Measurements from ENCODE around the gene MIAT.

Gene MIAT

DNA sequence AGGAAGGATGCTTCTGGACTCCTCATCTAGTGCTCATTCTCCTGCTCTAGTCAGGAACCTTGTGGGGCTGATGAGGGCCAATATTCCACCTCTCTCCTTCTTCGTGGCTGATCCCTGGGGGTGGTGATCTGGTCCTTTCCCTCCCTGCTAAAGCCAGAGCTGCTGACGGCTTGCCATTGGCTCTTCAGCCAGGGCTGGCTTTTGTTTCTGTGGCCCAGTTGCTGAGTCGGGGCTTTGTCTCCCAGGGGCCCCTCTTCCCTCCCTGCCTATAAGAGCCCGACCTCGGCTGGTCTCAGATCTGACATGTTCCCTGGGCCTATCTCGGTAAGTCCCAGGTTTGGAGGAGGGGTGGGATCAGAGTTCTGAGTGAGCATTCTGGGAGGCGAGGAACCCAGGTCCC is 35.7 kb upstream of the MIAT start, which contains the start of gene CRYBA4:
Gene CRYBA4 (plus strand): TSS at position 301 of the 400 bp plus-strand sequence. CDS start 634 bp downstream, outside the sequence.
- TF ChIP-seq, protein P1, sequence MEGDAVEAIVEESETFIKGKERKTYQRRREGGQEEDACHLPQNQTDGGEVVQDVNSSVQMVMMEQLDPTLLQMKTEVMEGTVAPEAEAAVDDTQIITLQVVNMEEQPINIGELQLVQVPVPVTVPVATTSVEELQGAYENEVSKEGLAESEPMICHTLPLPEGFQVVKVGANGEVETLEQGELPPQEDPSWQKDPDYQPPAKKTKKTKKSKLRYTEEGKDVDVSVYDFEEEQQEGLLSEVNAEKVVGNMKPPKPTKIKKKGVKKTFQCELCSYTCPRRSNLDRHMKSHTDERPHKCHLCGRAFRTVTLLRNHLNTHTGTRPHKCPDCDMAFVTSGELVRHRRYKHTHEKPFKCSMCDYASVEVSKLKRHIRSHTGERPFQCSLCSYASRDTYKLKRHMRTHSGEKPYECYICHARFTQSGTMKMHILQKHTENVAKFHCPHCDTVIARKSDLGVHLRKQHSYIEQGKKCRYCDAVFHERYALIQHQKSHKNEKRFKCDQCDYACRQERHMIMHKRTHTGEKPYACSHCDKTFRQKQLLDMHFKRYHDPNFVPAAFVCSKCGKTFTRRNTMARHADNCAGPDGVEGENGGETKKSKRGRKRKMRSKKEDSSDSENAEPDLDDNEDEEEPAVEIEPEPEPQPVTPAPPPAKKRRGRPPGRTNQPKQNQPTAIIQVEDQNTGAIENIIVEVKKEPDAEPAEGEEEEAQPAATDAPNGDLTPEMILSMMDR (IDR thresholded peaks at IDR 0.05): no peak

GRCh38 chr22:26623984-26624383 is 33.4 kb upstream of the MIAT start:
- TF ChIP-seq, protein P1 (IDR thresholded peaks at IDR 0.05): no peak

DNA sequence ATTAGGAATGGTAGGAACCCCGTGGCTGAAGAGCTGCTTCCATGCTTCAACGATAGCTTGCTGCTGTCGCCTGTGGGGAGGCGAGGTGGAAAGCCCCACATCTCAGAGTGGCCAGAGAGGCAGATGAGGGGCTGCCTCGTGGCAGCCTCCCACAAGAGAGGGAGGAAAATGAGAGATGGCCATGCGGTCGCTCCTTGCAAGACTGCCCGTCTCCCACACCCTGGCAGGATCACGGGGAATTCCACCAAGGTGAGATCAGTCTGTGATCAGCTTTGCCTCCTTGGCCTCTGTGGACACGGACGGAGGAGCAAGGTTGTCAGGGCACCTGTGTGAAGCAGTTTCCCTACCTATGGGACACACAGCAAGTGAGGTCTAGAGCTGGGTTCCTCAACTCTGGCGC is 32.6 kb upstream of the MIAT start:
- TF ChIP-seq, protein P1 (IDR thresholded peaks at IDR 0.05): no peak

- TF ChIP-seq, protein P1 (IDR thresholded peaks at IDR 0.05): no peak
Observed at GRCh38 chr22:26629988-26630761, 27.2 kb upstream of the MIAT start.

GRCh38 chr22:26631282-26631681 is 26.1 kb upstream of the MIAT start:
- TF ChIP-seq, protein P1 (IDR thresholded peaks at IDR 0.05): no peak

- TF ChIP-seq, protein P1 (IDR thresholded peaks at IDR 0.05): no peak
Observed at GRCh38 chr22:26632422-26633155, 24.8 kb upstream of the MIAT start.

- TF ChIP-seq, protein P1 (IDR thresholded peaks at IDR 0.05): no peak
Observed at GRCh38 chr22:26634189-26634588, 23.2 kb upstream of the MIAT start.
